HG03097 (cell line): Measurements from ENCODE around the gene ISCU.
"Not testable (repeated sequence)": the region's sequence is repeated elsewhere in the genome, so short reads cannot be mapped to it uniquely, and the experiment has no call there.

Experiments used
- ATAC-seq: cut with Tn5 transposase; IDR thresholded peaks from one replicate; pipeline ENCODE4 v1.9.1; 2021; ENCODE audit not compliant: unreplicated experiment, low FRiP score

ISCU gene

GRCh38 chr12:108568338-108569154, 6.2 kb downstream of the ISCU start:
- ATAC-seq = peak; percentile 63

DNA sequence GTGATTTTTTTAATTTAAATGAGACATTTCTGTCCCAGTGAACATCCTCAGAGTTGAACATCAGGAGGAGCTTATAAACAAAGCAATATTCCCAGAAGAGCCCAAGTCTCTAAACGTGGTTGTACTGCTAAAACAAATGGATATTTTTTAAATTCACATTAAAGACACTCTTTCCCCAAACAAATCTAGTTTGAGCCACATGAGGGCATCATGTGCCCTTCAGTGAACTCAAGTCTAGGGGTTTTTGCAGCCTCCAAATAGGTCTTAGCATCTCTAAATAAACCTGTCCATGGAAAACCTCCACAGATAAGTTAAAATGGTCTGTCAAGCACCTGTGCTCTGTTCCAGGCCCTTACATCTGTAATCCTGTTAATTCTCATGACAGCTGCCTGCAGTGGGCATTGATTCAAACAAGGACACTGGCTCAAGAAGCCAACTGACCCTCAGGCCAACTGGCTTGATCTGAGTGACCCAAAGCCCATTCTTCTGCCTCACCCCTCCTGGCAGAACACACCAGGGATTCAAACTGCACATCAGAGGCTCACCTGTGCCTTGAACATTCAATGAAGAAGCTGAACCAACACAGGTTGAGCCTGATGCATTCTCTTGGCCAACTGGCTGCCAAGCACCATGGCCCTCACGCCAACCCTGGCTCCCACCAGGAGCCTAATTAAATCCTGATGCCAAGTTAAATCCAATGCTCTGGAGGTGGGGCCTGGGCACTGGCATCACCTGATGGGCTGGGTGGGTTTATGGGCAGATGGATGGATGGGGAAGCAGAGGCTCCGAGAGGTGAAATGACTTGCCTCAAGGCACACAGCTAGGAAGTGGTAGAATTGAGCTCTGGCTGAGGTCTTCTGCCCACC, 8.6 kb downstream of the ISCU start:
- no peak for ATAC-seq

GRCh38 chr12:108571609-108572165, 9.3 kb downstream of the ISCU start:
- ATAC-seq = no peak

DNA sequence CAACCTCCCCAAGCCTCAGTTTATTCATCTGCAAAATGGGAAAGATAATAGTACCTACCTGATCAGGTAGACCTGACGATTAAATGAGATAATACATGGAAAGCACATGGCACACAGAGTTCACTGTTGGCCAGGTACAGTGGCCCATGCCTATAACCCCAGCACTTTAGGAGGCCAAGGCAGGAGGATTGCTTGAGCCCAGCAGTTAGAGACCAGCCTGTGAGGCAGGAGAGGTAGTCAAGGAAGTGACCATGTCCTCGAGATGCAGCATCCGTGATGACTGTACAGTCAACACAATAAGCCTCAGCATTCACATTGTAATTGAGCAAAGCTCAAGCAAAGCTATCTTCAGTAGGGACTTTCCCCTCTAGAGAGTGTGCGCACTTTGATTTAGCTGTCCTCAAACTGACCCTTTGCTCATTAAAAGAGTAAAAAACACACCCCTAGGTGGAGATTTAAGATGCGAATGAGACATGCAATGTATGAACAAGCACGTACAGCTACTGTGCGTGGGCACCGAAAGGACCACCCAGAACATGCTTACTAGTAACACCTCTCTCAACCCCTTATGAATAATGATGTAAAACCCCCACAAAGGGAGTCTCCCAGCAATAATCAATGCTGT, 9.9 kb downstream of the ISCU start:
- ATAC-seq = no peak

- ATAC-seq = no peak
These were observed 10.9 kb downstream of the ISCU start for GRCh38 chr12:108573317-108573716.

DNA sequence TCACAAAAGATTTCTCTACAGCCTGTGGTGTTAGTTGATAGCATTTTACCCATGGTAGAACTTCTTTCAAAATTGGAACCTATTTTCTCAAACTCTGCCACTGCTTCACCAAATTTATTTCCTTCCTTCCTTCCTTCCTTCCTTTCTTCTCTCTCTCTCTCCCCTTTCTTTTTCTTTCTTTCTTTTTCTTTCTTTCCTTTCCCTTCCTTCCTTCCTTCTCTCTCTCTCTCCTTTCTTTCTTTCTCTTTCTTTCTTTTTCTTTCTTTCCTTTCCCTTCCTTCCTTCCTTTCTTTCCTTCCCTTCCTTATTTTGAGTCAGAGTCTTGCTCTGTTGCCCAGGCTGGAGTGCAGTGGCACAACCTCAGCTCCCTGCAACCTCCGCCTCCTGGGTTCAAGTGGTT, 11.9 kb downstream of the ISCU start:
- not testable (repeated sequence) for ATAC-seq

DNA sequence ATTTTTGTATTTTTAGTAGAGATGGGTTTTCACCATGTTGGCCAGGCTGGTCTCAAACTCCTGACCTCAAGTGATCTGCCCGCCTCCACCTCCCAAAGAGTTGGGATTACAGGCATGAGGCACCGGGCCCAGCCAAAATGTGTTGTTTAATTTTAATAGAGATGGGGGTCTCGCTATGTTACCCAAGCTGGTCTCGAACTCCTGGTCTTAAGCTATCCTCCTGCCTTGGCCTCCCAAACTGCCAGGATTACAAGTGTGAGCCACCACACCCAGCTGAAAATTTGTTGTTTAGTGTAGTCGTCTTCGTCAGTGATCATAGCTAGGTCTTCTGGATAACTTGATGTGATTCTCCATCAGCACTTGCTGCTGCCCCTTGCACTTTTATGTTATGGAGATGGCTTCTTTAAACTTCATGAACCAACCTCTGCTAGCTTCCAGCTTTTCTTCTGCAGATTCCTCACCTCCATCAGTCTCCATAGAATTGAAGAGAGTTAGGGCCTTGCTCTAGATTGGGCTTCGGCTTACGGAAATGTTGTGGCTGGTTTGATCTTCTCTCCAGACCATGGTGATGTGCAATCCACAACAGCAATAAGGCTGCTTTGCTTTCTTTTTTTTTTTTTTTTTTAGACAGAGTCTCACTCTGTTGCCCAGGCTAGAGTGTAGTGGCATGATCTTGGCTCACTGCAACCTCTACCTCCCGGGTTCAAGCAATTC, 13.0 kb downstream of the ISCU start:
- ATAC-seq = no peak

DNA sequence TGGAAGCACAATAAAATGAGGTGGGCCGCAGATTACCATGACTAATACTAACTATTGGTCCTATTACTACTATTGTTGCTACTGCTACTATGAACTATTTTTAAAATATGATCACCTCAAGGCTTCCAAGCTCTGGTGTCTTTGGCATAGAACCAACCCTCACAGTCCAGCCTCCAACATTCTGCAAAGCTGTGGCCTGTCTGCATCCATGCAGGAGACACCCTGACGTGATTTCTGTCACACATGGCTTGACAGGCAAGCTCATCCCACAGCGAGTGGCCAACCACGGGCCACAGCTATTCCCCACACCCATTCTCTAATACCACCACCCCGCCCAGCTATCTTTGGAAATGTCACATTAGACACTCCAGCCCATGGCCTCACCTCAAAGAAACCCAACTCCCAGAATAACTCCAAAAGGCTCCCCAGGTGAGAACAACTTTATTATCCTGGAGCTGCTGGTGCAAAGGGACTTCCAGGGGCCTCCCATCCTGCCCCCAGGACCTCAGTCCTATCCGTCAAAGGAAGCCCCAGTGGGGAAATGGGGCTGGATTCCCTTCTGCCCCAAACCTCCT, 14.4 kb downstream of the ISCU start:
- no peak for ATAC-seq

- ATAC-seq = no peak
These were observed 15.1 kb downstream of the ISCU start for GRCh38 chr12:108577458-108577857.

- ATAC-seq = no peak
These were observed 15.9 kb downstream of the ISCU start for GRCh38 chr12:108578264-108578663.

DNA sequence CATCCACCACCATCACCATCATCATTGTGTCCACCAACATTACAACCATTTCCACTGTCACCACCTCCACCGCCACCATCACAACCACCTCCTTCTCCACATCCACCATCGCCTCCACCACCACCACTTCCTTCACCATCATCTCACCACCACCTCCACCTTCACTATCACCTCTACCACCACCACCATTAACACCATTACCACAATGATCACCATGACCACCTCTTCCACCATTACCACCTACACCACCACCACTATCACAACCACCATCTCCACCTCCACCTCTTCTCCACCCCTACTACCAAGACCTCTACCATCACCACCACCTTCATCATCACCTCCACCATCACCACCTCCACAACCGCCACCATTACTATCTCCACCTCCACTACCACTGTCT, 16.4 kb downstream of the ISCU start:
- no peak for ATAC-seq

DNA sequence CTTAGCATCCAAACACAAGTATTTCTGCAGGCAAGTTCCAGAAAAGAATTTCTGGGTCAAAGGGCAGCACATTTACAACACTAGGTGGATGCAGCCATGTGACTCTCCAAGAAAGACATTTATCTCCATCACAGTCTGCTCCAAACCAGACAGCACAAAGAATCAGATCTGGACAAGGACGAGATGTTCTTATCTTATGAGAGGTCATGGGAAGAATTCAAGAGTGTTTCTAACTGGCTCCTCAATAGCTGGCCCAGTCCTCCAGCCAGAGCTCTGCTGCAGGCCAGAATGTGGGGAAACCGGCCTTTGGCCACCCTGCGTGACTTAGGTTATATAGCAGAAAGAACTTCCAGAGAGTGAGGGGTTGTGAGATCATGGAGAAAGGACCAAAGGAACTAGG, 18.1 kb downstream of the ISCU start:
- ATAC-seq = no peak

DNA sequence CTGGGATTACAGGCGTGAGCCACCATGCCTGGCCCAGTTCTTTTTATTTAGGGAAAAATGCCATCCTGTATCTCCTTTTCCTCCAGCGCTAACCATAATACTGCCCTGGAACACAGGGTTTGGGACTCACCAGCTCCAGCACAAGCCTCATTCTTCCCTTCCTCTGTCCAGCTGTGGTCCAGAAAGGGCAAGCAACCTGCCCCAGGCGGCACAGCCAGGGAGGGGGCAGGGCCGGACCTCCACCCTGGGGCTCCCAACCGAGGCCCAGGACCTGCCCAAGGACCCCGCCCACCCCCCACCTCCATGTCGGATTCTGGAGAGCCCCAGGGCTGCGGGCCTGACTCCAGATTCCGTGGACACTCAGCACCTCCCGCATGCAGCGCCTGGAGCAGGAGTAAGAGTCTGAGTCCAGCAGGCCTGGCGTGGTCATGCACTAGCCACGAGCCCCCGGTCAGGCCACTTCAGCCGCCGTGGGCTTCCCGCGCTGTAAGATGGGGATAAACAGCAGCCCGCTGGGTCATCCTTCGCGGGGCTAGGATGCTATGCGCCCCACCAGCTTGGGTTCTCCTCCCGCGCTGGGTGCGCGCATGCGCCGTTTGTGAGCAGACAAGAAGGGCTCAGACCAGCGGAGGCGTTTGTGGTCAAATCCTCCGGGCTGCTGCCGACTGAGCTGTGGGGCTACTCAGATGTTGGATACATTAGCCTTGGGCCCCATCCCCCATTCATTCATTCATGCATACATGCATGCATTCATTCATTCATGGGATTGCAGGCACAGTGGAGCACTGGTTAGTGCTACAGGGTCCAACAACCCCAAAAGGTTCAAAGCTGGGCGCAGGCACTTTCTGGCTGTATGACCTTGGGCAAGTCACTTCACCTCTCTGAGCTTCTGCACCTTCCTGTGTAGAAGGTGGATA, 19.2 kb downstream of the ISCU start:
- no peak for ATAC-seq

DNA sequence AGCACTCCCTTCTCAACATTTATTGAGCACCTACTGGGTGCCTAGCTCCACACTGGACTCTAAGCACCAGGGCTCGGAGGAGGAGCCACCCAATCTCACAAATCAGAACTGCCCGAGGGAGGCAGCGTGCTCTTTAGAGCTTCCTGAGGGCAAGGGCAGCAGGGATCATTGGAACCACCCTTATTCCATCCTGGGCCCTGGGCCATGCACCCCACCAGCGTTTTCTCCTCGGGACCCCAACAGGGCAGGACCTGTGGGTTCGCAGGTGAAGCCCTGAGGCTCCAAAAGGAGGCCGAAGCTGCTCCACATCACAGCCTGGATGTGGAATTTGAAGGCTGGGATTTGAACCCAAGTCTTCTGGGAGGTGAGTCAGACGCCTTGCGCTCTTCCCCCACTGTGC, 20.1 kb downstream of the ISCU start:
- ATAC-seq = no peak

DNA sequence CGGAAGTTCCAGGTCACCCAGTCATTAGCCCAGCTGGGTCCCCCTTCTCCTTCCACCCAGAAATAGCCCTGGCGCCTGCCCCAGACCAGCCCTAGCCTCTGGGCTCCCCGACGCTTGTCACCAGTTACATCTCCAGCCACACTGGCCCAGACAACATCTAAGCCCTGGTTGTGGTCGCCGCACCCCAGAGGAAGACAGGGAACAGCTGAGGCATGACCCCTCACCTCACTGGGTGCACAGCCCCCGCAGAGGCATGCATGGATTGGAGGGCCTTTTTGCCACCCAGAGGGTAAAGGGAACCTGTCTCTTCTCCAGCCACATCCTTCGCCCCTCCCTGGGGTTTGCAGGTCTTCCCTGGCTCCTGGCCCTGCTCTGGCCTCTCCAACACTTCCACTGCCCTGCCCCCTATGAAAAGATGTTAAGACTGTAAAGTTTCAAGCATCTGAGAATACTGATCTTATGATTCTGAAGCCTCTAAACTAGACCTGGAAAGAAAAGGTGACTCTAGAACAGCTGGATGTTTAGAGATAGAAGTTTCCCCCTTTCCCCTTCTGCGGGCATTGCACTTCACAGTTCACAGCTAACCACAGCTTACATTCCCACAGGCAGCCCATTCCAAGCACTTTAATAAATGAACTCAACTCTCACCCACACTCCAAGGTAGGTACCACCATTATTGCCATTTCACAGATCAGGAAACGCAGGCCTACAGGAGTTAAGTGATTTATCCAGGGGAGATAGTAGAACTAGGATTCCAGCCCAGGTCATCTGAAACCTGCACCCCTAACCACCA, 20.8 kb downstream of the ISCU start:
- ATAC-seq = no peak

DNA sequence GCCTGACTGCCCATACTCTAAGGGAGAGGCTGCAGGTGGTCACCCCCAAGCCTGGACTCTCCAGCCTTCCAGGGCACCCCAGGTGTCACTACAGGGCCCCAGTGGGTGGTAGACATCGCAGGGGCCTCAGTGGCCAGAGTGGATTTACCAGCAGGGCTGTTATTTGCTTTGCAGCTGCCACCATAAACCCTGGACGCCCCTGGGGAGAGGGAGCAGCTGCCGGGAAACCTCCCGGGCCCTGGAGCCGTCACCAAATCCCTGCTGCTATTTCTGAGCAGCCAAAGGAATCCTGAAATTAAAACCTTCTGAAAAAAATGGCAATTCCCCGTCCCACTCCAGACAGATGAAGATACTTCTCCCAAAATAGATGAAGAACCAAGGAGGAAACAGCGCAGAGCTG, 21.6 kb downstream of the ISCU start:
- ATAC-seq = no peak

DNA sequence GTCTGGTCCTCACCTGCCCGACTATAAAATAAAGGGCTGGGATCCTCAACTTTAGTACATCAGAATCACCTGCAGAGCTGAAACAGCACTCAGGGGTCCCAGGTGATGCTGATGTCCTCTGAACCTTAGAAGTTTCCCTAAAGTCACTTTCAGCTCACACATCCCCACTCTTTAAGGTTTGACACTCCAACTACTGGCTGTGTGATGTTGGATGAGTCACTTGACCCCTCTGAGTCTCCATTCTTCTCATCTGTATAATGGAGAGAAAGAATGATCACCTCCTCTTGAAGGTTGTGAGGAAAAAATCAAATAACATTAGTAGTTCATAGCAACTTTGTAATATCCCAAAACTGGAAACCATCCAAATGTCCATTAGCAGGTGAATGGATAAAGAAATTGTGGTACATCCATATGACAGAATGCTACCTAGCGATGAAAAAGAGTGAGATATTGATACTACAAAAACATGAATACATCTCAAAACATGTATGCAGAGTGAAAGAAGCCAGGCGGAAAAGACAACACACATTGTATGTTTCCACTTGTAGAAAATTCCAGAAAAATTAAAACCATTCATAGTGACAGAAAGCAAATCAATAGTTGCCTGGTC, 22.2 kb downstream of the ISCU start:
- no peak for ATAC-seq

- ATAC-seq = no peak
These were observed 23.5 kb downstream of the ISCU start for GRCh38 chr12:108585864-108586263.
